Left lung (tissue), 10 donors: ENCODE results near the gene FKBP9. TPM values are rescaled to one million over a fixed set of nuclear protein-coding genes. Genes with fewer than 3 reads are reported as not detected.
"Not testable (repeated sequence)": the region's sequence is repeated elsewhere in the genome, so short reads cannot be mapped to it uniquely, and the experiment has no call there.

Experiments used
- ATAC-seq: fragments of 200-7000 bp; cut with Tn5 transposase; one replicate; pipeline ENCODE4 v1.9.1; 2020; ENCODE audit warnings: moderate library complexity
- DNase-seq, 4 donors: peaks; one replicate each; pipeline ENCODE4 v3.0.0-alpha.2; 2013 to 2020
- H3K27ac ChIP-seq, 2 donors: fragments of 200-600 bp; sonication (generic) in 1 of 2; one replicate each; pipeline versions ENCODE4 v1.5.0 to v1.8.0; 2020 to 2021
- H3K27me3 ChIP-seq, 2 donors: fragments of 200-600 bp; sonication (generic) in 1 of 2; one replicate each; pipeline versions ENCODE4 v1.5.0 to v1.8.0; 2020 to 2021
- H3K36me3 ChIP-seq, 2 donors: fragments of 200-600 bp; sonication (generic) in 1 of 2; one replicate each; pipeline versions ENCODE4 v1.5.0 to v1.8.0; 2020 to 2021
- H3K4me1 ChIP-seq, 2 donors: fragments of 200-600 bp; one replicate each; pipeline ENCODE4 v1.8.0; 2021
- H3K4me3 ChIP-seq, 2 donors: fragments of 200-600 bp; sonication (generic) in 1 of 2; one replicate each; pipeline versions ENCODE4 v1.5.0 to v1.8.0; 2020 to 2021; ENCODE audit warnings: mild to moderate bottlenecking in 1 of 2
- H3K9me3 ChIP-seq, 2 donors: fragments of 200-600 bp; sonication (generic) in 1 of 2; one replicate each; pipeline versions ENCODE4 v1.5.0 to v1.8.0; 2020 to 2021
- CTCF ChIP-seq, 2 donors: fragments of 200-600 bp; sonication (generic) in 1 of 2; IDR thresholded peaks; one replicate each; pipeline versions ENCODE4 v1.5.0 to v1.8.0; 2021; ENCODE audit warnings: antibody characterized with exemption in 2 of 2
- intact Hi-C, 2 donors: fragments of 100-400 bp; cut with DNase I; formaldehyde crosslinking; loops; one replicate each; pipeline versions ENCODE4 v1.11.2 to v1.14.2; 2022
- polyA plus RNA-seq, 6 donors: library from polyadenylated mRNA; unstranded; fragments of 120-200 nt; gene quantifications; one replicate each; pipeline ENCODE4 v1.2.1, GENCODE V29; 2013; ENCODE audit not compliant: insufficient read length in 6 of 6
- total RNA-seq, 2 donors: library from RNA; stranded (reverse); fragmentation: NEBNext Ultra II Directional; extraction: Animal tissue kit (Norgen Biotek cat#: 25700); gene quantifications; one replicate each; pipeline ENCODE4 v1.2.1, GENCODE V29; 2021
- donor health status: DM: no; HTN: yes; CAD: no.
- donor health status: DM: no; HTN: no; CAD: no.

The FKBP9 gene
- total and polyA plus RNA-seq, 8 donors, result 91.4 to 264 (median 205) TPM

GRCh38 chr7:32915041-32915536, 42.2 kb upstream of the FKBP9 start:
- Histone ChIP-seq H3K36me3 (peaks cover 0 to 44% of the 10 kb centered on the region in 2 donors), H3K4me3 (no peak overlapping the region)
- intact Hi-C loops, result no loop called here

GRCh38 chr7:32916006-32916405, 41.2 kb upstream of the FKBP9 start:
- H3K4me3 ChIP-seq, result no peak overlapping the region
- DNase-seq (no peak), ATAC-seq (no peak)
- TF ChIP-seq CTCF (IDR thresholded peaks at IDR 0.05), result no peak
- H3K27ac ChIP-seq, result no peak overlapping the region
- H3K4me1 ChIP-seq, result no peaks in the 10 kb centered on the region
- H3K36me3 ChIP-seq, result peaks cover 0 to 53% of the 10 kb centered on the region in 2 donors
- no peaks in the 10 kb centered on the region for H3K9me3 ChIP-seq
- H3K27me3 ChIP-seq, result no peaks in the 10 kb centered on the region
- intact Hi-C loops, result no loop called here

More at GRCh38 chr7:32915041-32915536, 42.2 kb upstream of the FKBP9 start:
- no peak for TF ChIP-seq CTCF (IDR thresholded peaks at IDR 0.05)
- DNase-seq, result no peak
- Histone ChIP-seq H3K9me3 (no peaks in the 10 kb centered on the region), H3K27ac (no peak overlapping the region), H3K4me1 (no peaks in the 10 kb centered on the region), H3K27me3 (no peaks in the 10 kb centered on the region)
- ATAC-seq, result no peak

GRCh38 chr7:32916994-32917393, 40.2 kb upstream of the FKBP9 start:
- intact Hi-C loops, H3K9me3 ChIP-seq, H3K27ac ChIP-seq, H3K27me3 ChIP-seq, DNase-seq, ATAC-seq, H3K4me1 ChIP-seq, H3K4me3 ChIP-seq: not testable (repeated sequence)
- H3K36me3 ChIP-seq, result peaks cover 0 to 55% of the 10 kb centered on the region in 2 donors

- no peak for TF ChIP-seq CTCF (IDR thresholded peaks at IDR 0.05)
- Histone ChIP-seq H3K36me3 (peaks cover 0 to 47% of the 10 kb centered on the region in 2 donors), H3K27ac (no peak overlapping the region), H3K4me3 (no peak overlapping the region), H3K27me3 (no peaks in the 10 kb centered on the region), H3K9me3 (no peaks in the 10 kb centered on the region), H3K4me1 (peaks cover 0 to 10% of the 10 kb centered on the region in 2 donors)
- DNase-seq (no peak), ATAC-seq (no peak)
- intact Hi-C loops, result no loop called here
These were observed 35.3 kb upstream of the FKBP9 start for GRCh38 chr7:32921896-32922295.

GRCh38 chr7:32928785-32929298, 28.4 kb upstream of the FKBP9 start:
- DNase-seq (no peak), ATAC-seq (no peak)
- Histone ChIP-seq H3K36me3 (peaks cover 0 to 70% of the 10 kb centered on the region in 2 donors), H3K4me3 (no peak overlapping the region), H3K9me3 (no peaks in the 10 kb centered on the region), H3K27me3 (no peaks in the 10 kb centered on the region), H3K27ac (no peak overlapping the region), H3K4me1 (no peaks in the 10 kb centered on the region)
- intact Hi-C loops, result no loop called here
- TF ChIP-seq CTCF (IDR thresholded peaks at IDR 0.05), result no peak
